Epithelial cell of proximal tubule (primary cell): ENCODE data around the gene SBNO2. TPM values are rescaled to one million over a fixed set of nuclear protein-coding genes. Genes with fewer than 3 reads are reported as not detected.
"Not testable (repeated sequence)": the region's sequence is repeated elsewhere in the genome, so short reads cannot be mapped to it uniquely, and the experiment has no call there.

Experiments
- DNase-seq: peaks from one replicate; pipeline ENCODE4 v3.0.0-alpha.2; 2011; ENCODE audit warnings: low read depth
- H3K4me3 ChIP-seq: 2 replicates; pipeline ENCODE4 v1.5.1; 2011; ENCODE audit warnings: low read depth, mild to moderate bottlenecking, low read length
- total RNA-seq: library from RNA; depleted of rRNA; stranded (reverse); fragments of >200 nt; gene quantifications from 2 replicates; pipeline ENCODE4 v1.2.3, GENCODE V29; 2015
- TF ChIP-seq, protein P1 (sequence below): conservative IDR thresholded peaks from 2 replicates; pipeline ENCODE4 v1.5.1; 2012; ENCODE audit warnings: low read depth, mild to moderate bottlenecking, low read length

SBNO2 gene
- total RNA-seq, 1 donor from 2014 or later, result 56.2 TPM

DNA sequence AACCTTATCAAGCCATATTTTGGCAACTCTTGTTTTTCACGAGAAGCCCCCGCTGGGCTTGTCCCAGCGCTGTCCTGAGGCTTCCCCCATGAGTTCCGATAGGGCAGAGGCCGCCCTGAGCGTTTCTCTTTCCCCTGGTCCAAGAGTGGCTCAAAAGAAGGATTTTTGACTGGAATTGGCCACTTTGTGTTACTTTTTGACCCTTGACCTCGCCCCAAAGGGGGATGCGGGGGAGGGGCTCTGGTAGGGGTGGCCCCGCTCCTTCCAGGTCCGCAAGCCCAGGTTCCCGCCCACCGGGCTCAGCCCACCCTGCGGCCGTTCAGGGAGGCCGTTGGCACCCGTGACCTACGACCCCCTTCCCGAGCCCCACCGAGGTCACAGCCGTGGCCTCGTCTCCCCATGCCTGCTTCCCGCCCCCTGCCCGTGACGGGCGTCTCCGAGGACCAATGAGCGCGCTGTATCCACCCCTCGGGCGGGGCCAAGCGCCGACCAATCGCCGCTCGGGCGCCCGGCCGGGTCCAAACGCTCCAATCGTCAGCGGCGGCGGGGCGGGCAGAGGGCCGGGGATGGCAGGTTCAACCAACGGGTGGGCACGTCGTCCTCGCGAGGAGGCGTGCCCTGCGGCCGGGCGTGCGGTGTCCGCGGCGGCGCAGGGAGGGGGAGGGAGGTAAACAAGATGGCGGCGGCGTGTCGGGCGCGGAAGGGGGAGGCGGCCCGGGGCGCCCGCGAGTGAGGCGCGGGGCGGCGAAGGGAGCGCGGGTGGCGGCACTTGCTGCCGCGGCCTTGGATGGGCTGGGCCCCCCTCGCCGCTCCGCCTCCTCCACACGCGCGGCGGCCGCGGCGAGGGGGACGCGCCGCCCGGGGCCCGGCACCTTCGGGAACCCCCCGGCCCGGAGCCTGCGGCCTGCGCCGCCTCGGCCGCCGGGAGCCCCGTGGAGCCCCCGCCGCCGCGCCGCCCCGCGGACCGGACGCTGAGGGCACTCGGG is 31.3 kb upstream of the SBNO2 start, which contains the start of gene STK11:
Gene STK11, plus strand, starts transcription at position 665 of the 986 bp plus-strand sequence. CDS start 1,136 bp downstream, outside the sequence.
- DNase-seq, result no peak
- H3K4me3 ChIP-seq, result peak within 1 kb of the TSS; percentile 84
- TF ChIP-seq, protein P1, sequence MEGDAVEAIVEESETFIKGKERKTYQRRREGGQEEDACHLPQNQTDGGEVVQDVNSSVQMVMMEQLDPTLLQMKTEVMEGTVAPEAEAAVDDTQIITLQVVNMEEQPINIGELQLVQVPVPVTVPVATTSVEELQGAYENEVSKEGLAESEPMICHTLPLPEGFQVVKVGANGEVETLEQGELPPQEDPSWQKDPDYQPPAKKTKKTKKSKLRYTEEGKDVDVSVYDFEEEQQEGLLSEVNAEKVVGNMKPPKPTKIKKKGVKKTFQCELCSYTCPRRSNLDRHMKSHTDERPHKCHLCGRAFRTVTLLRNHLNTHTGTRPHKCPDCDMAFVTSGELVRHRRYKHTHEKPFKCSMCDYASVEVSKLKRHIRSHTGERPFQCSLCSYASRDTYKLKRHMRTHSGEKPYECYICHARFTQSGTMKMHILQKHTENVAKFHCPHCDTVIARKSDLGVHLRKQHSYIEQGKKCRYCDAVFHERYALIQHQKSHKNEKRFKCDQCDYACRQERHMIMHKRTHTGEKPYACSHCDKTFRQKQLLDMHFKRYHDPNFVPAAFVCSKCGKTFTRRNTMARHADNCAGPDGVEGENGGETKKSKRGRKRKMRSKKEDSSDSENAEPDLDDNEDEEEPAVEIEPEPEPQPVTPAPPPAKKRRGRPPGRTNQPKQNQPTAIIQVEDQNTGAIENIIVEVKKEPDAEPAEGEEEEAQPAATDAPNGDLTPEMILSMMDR, result no peak

- H3K4me3 ChIP-seq, DNase-seq: not testable (repeated sequence)
These were observed 26.5 kb upstream of the SBNO2 start for GRCh38 chr19:1200614-1201013.

GRCh38 chr19:1199531-1199930 is 25.5 kb upstream of the SBNO2 start:
- TF ChIP-seq, protein P1, result no peak
- H3K4me3 ChIP-seq, result no peak overlapping the region
- no peak for DNase-seq

DNA sequence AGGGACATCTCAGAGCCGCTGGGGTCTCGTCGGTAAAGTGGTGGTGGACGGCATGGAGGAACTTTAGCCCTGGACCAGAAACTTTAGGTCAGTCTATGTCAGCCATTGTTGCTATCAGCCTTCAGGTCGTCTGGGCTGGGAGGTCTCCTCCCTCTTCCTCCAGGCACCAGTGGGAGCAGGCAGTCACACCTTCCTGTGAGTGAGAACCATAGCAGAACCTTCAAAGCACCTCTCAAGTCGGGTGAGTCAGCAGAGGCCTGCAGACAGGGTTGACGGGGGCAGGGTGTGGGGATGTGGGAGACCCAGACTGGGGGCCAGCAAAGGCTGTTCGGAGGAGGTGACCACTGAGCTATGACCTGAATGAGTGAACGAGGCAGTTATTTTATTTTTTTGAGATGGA is 15.4 kb upstream of the SBNO2 start:
- no peak overlapping the region for H3K4me3 ChIP-seq
- TF ChIP-seq, protein P1, result no peak
- no peak for DNase-seq

GRCh38 chr19:1183543-1184172 is 9.6 kb upstream of the SBNO2 start:
- TF ChIP-seq, protein P1, result no peak
- DNase-seq, result no peak
- no peak overlapping the region for H3K4me3 ChIP-seq

DNA sequence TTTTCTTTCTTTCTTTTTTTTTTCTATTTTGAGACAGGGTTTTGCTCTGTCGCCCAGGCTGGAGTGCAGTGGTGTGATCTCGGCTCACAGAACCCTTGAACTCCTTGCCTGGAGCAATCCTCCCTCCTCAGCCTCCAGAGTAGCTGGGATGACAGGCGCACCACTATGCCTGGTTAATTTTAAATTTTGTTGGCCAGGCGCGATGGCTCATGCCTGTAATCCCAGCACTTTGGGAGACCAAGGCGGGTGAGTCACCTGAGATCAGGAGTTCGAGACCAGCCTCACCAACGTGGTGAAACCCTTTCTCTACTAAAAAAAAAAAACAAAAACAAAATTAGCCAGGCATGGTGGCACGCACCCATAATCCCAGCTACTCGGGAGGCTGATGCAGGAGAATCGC is 8.7 kb upstream of the SBNO2 start:
- no peak overlapping the region for H3K4me3 ChIP-seq
- TF ChIP-seq, protein P1, result no peak
- no peak for DNase-seq

DNA sequence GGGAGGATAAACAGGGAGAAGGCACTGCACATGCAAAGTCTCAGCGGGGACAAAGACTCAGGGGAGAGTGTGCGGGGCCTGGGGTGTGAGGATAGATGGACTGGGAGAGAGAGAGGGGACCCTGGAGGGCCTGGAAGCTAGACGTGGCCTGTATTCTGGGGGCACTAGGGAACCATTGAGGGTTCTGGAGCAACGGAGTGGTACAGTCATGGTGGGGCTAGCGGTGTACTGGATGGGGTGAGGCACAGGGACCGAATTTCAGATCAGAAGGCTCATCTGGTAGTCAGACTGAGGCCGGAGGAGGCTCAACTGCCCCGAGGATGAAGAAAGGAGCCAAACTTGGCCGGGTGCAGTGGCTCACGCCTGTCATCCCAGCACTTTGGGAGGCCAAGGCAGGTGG is 8.0 kb upstream of the SBNO2 start:
- no peak for DNase-seq
- TF ChIP-seq, protein P1, result no peak
- H3K4me3 ChIP-seq, result no peak overlapping the region
